HG02852 (cell line): Measurements from ENCODE around the gene CALML3.

Experiments
- ATAC-seq: cut with Tn5 transposase; IDR thresholded peaks from one replicate; pipeline ENCODE4 v1.9.1; 2021; ENCODE audit warnings: mild to moderate bottlenecking, moderate library complexity; ENCODE audit not compliant: unreplicated experiment

CALML3 gene

GRCh38 chr10:5523796-5524574 is 776 bp upstream of the CALML3 start:
- no peak for ATAC-seq

- no peak for ATAC-seq
These were observed 990 bp downstream of the CALML3 start for GRCh38 chr10:5525561-5526341.

- no peak for ATAC-seq
These were observed 2.0 kb downstream of the CALML3 start for GRCh38 chr10:5526691-5527331.

GRCh38 chr10:5527332-5528200 is 2.8 kb downstream of the CALML3 start:
- ATAC-seq: no peak

- ATAC-seq: no peak
These were observed 4.4 kb downstream of the CALML3 start for GRCh38 chr10:5528989-5529701.

GRCh38 chr10:5529702-5530411 is 5.1 kb downstream of the CALML3 start:
- ATAC-seq: no peak

- no peak for ATAC-seq
These were observed 5.6 kb downstream of the CALML3 start for GRCh38 chr10:5530412-5530806.

- no peak for ATAC-seq
These were observed 6.2 kb downstream of the CALML3 start for GRCh38 chr10:5530846-5531557.

- no peak for ATAC-seq
These were observed 7.0 kb downstream of the CALML3 start for GRCh38 chr10:5531558-5532306.

GRCh38 chr10:5532307-5532605 is 7.5 kb downstream of the CALML3 start:
- ATAC-seq: no peak

GRCh38 chr10:5532618-5533097 is 7.9 kb downstream of the CALML3 start:
- ATAC-seq: no peak

GRCh38 chr10:5533098-5533731 is 8.5 kb downstream of the CALML3 start:
- ATAC-seq: no peak

GRCh38 chr10:5534051-5534821 is 9.5 kb downstream of the CALML3 start:
- ATAC-seq: no peak

GRCh38 chr10:5534880-5535856 is 10.4 kb downstream of the CALML3 start:
- ATAC-seq: no peak

GRCh38 chr10:5536486-5537081 is 11.8 kb downstream of the CALML3 start:
- ATAC-seq: no peak
